Hematopoietic multipotent progenitor cell (in vitro differentiated cells): ENCODE data around the gene GARNL3. TPM values are rescaled to one million over a fixed set of nuclear protein-coding genes. Genes with fewer than 3 reads are reported as not detected.

Experiments used
- DNase-seq, 3 donors: peaks; one replicate each; pipeline ENCODE4 v3.0.0-alpha.2; 2011 to 2015; ENCODE audit warnings: low read depth in 2 of 3, low spot score in 2 of 3
- total RNA-seq: library from RNA; depleted of rRNA; stranded (reverse); fragments of >200 nt; gene quantifications from one replicate; pipeline ENCODE4 v1.2.3, GENCODE V29; 2012

Gene GARNL3
- total RNA-seq, 1 donor: 1.3 TPM

- peak in 2 of 3 donors; percentile 46 to 47 for DNase-seq
Observed at GRCh38 chr9:127397646-127398274, 133.2 kb downstream of the GARNL3 start.

- no peak for DNase-seq
Observed at GRCh38 chr9:127398275-127398647, 133.7 kb downstream of the GARNL3 start.

- no peak for DNase-seq
Observed at GRCh38 chr9:127398715-127399400, 134.3 kb downstream of the GARNL3 start.

GRCh38 chr9:127399736-127400269 lies 135.2 kb downstream of the GARNL3 start:
- no peak for DNase-seq

- DNase-seq: peak in 1 of 3 donors; percentile 29
Observed at GRCh38 chr9:127402401-127403090, 138.0 kb downstream of the GARNL3 start.

- DNase-seq: no peak
Observed at GRCh38 chr9:127403507-127404192, 139.1 kb downstream of the GARNL3 start.

- DNase-seq: no peak
Observed at GRCh38 chr9:127404631-127405030, 140.1 kb downstream of the GARNL3 start.

GRCh38 chr9:127405344-127406125 lies 141.0 kb downstream of the GARNL3 start:
- DNase-seq: no peak

GRCh38 chr9:127406799-127407491 lies 142.4 kb downstream of the GARNL3 start:
- DNase-seq: no peak

- no peak for DNase-seq
Observed at GRCh38 chr9:127407492-127407843, 142.9 kb downstream of the GARNL3 start.

- DNase-seq: no peak
Observed at GRCh38 chr9:127411122-127411521, 146.5 kb downstream of the GARNL3 start.

GRCh38 chr9:127415141-127415540 lies 150.6 kb downstream of the GARNL3 start:
- DNase-seq: no peak

- no peak for DNase-seq
Observed at GRCh38 chr9:127415657-127416056, 151.1 kb downstream of the GARNL3 start.

- no peak for DNase-seq
Observed at GRCh38 chr9:127417131-127418036, 152.8 kb downstream of the GARNL3 start.

- peak in 2 of 3 donors; percentile 63 to 66 for DNase-seq
Observed at GRCh38 chr9:127418037-127418471, 153.5 kb downstream of the GARNL3 start.

- no peak for DNase-seq
Observed at GRCh38 chr9:127419348-127419747, 154.8 kb downstream of the GARNL3 start.

GRCh38 chr9:127421057-127421456 lies 156.5 kb downstream of the GARNL3 start:
- DNase-seq: no peak

GRCh38 chr9:127422133-127422782 lies 157.7 kb downstream of the GARNL3 start:
- no peak for DNase-seq
